Measurements from ENCODE around the gene SVOP.

DNA sequence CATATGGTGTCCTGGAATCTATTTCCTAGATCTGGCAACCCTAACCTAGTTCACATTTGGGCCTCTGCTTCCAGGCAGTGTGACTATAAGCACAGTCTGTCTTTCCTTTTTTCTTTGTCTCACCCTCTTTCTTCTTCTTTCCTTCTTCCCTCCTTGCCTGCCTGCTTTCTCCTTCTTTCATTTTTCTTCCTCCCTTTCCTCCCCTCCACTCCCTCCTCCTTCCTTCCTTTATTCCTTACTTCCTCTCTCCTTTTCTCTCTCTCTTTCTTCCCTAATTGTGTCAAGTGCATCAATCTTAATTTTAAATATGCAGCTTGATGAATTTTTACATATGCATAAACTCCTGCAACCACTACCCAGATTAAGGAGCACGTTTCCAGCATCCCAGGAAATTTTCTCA, 145.6 kb downstream of the SVOP start:
- no peak for TF ChIP-seq POLR2A (IDR thresholded peaks at IDR 0.05)
- TF ChIP-seq, protein P1, sequence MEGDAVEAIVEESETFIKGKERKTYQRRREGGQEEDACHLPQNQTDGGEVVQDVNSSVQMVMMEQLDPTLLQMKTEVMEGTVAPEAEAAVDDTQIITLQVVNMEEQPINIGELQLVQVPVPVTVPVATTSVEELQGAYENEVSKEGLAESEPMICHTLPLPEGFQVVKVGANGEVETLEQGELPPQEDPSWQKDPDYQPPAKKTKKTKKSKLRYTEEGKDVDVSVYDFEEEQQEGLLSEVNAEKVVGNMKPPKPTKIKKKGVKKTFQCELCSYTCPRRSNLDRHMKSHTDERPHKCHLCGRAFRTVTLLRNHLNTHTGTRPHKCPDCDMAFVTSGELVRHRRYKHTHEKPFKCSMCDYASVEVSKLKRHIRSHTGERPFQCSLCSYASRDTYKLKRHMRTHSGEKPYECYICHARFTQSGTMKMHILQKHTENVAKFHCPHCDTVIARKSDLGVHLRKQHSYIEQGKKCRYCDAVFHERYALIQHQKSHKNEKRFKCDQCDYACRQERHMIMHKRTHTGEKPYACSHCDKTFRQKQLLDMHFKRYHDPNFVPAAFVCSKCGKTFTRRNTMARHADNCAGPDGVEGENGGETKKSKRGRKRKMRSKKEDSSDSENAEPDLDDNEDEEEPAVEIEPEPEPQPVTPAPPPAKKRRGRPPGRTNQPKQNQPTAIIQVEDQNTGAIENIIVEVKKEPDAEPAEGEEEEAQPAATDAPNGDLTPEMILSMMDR (IDR thresholded peaks at IDR 0.05) = no peak

Data from lower leg skin (tissue), 3 donors.